ENCODE results near the gene JRKL.

- TF ChIP-seq ZNF184 (tag by site-specific recombination; IDR thresholded peaks at IDR 0.05), result no peak
- TF ChIP-seq, protein P1, sequence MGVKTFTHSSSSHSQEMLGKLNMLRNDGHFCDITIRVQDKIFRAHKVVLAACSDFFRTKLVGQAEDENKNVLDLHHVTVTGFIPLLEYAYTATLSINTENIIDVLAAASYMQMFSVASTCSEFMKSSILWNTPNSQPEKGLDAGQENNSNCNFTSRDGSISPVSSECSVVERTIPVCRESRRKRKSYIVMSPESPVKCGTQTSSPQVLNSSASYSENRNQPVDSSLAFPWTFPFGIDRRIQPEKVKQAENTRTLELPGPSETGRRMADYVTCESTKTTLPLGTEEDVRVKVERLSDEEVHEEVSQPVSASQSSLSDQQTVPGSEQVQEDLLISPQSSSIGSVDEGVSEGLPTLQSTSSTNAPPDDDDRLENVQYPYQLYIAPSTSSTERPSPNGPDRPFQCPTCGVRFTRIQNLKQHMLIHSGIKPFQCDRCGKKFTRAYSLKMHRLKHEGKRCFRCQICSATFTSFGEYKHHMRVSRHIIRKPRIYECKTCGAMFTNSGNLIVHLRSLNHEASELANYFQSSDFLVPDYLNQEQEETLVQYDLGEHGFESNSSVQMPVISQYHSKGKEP (tag by site-specific recombination; IDR thresholded peaks at IDR 0.05), result no peak
- TF ChIP-seq, protein P2, sequence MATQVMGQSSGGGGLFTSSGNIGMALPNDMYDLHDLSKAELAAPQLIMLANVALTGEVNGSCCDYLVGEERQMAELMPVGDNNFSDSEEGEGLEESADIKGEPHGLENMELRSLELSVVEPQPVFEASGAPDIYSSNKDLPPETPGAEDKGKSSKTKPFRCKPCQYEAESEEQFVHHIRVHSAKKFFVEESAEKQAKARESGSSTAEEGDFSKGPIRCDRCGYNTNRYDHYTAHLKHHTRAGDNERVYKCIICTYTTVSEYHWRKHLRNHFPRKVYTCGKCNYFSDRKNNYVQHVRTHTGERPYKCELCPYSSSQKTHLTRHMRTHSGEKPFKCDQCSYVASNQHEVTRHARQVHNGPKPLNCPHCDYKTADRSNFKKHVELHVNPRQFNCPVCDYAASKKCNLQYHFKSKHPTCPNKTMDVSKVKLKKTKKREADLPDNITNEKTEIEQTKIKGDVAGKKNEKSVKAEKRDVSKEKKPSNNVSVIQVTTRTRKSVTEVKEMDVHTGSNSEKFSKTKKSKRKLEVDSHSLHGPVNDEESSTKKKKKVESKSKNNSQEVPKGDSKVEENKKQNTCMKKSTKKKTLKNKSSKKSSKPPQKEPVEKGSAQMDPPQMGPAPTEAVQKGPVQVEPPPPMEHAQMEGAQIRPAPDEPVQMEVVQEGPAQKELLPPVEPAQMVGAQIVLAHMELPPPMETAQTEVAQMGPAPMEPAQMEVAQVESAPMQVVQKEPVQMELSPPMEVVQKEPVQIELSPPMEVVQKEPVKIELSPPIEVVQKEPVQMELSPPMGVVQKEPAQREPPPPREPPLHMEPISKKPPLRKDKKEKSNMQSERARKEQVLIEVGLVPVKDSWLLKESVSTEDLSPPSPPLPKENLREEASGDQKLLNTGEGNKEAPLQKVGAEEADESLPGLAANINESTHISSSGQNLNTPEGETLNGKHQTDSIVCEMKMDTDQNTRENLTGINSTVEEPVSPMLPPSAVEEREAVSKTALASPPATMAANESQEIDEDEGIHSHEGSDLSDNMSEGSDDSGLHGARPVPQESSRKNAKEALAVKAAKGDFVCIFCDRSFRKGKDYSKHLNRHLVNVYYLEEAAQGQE (tag by site-specific recombination; IDR thresholded peaks at IDR 0.05), result no peak
- no peak for TF ChIP-seq ZNF121 (tag by site-specific recombination; IDR thresholded peaks at IDR 0.05)
- no peak for TF ChIP-seq ZNF529 (tag by site-specific recombination; IDR thresholded peaks at IDR 0.05; ENCODE audit: insufficient replicate concordance)
Measured at GRCh38 chr11:96389720-96390487, at the start of gene JRKL, which contains the start of gene CCDC82.

Data from HEK293 (cell line).